Mammary epithelial cell (primary cell): ENCODE results near the gene LMTK2.

Source experiments
- CTCF ChIP-seq, 2 donors: IDR thresholded peaks in 1 of 2; conservative IDR thresholded peaks in 1 of 2; 2 replicates each; pipeline ENCODE4 v1.5.1; 2011 to 2012; ENCODE audit warnings: inconsistent platforms in 2 of 2, low read length in 2 of 2, mild to moderate bottlenecking in 2 of 2, control low read depth in 1 of 2, low read depth in 1 of 2; ENCODE audit not compliant: insufficient read depth in 1 of 2; ENCODE audit errors: extremely low read depth in 1 of 2
- EZH2 ChIP-seq: IDR thresholded peaks from 2 replicates; pipeline ENCODE4 v1.6.1; 2012; ENCODE audit warnings: low read length, inconsistent platforms, borderline replicate concordance

- no peak for TF ChIP-seq CTCF (conservative IDR thresholded peaks at IDR 0.05 in 1 of 2, IDR thresholded peaks at IDR 0.05 in 1 of 2; ENCODE audit: extremely low read depth in 1 of 2, insufficient read depth in 1 of 2, low read depth in 1 of 2, low read length in 2 of 2)
- TF ChIP-seq EZH2, result no peak
Measured at GRCh38 chr7:98137826-98138151, 31.1 kb downstream of the LMTK2 start.
